KOPT-K1 (cell line): ENCODE measurements around the gene LHX3.

Experiments used
- H3K27ac ChIP-seq: fragments of 200-600 bp; sonication (generic); 2 replicates; pipeline ENCODE4 v1.5.1; 2016; ENCODE audit warnings: antibody characterized with exemption, mild to moderate bottlenecking, low read depth, low read length; ENCODE audit not compliant: poor library complexity, severe bottlenecking
- H3K36me3 ChIP-seq: fragments of 200-600 bp; sonication (generic); 2 replicates; pipeline ENCODE4 v1.5.1; 2017; ENCODE audit warnings: antibody characterized with exemption, mild to moderate bottlenecking, low read length, moderate library complexity; ENCODE audit not compliant: insufficient read depth
- H3K9me3 ChIP-seq: fragments of 200-600 bp; sonication (generic); 2 replicates; pipeline ENCODE4 v1.5.1; 2017; ENCODE audit warnings: antibody characterized with exemption, low read length, mild to moderate bottlenecking; ENCODE audit not compliant: insufficient read depth, poor library complexity, severe bottlenecking

Gene LHX3

GRCh38 chr9:136197930-136198604, 6.9 kb downstream of the LHX3 start:
- Histone ChIP-seq H3K9me3 (no peaks in the 10 kb centered on the region), H3K27ac (no peak overlapping the region), H3K36me3 (no peaks in the 10 kb centered on the region)

GRCh38 chr9:136197084-136197875, 7.6 kb downstream of the LHX3 start:
- Histone ChIP-seq H3K9me3 (no peaks in the 10 kb centered on the region), H3K36me3 (no peaks in the 10 kb centered on the region), H3K27ac (no peak overlapping the region)

- no peaks in the 10 kb centered on the region for H3K36me3 ChIP-seq
- H3K27ac ChIP-seq = no peak overlapping the region
- H3K9me3 ChIP-seq = no peaks in the 10 kb centered on the region
Measured at GRCh38 chr9:136196404-136197083, 8.4 kb downstream of the LHX3 start.

- Histone ChIP-seq H3K36me3 (no peaks in the 10 kb centered on the region), H3K27ac (no peak overlapping the region)
Measured at GRCh38 chr9:136194540-136194939, 10.4 kb downstream of the LHX3 start.

GRCh38 chr9:136193891-136194279, 11.0 kb downstream of the LHX3 start:
- H3K27ac ChIP-seq = no peak overlapping the region
- H3K36me3 ChIP-seq = no peaks in the 10 kb centered on the region
- H3K9me3 ChIP-seq = no peaks in the 10 kb centered on the region

More at GRCh38 chr9:136194540-136194939, 10.4 kb downstream of the LHX3 start:
- H3K9me3 ChIP-seq = no peaks in the 10 kb centered on the region

GRCh38 chr9:136193127-136193890, 11.6 kb downstream of the LHX3 start:
- Histone ChIP-seq H3K9me3 (no peaks in the 10 kb centered on the region), H3K27ac (no peak overlapping the region), H3K36me3 (no peaks in the 10 kb centered on the region)

GRCh38 chr9:136192289-136193126, 12.4 kb downstream of the LHX3 start:
- H3K36me3 ChIP-seq = no peaks in the 10 kb centered on the region
- no peaks in the 10 kb centered on the region for H3K9me3 ChIP-seq
- no peak overlapping the region for H3K27ac ChIP-seq

GRCh38 chr9:136191960-136192286, 13.0 kb downstream of the LHX3 start:
- Histone ChIP-seq H3K27ac (no peak overlapping the region), H3K9me3 (no peaks in the 10 kb centered on the region), H3K36me3 (no peaks in the 10 kb centered on the region)

GRCh38 chr9:136191099-136191959, 13.6 kb downstream of the LHX3 start:
- Histone ChIP-seq H3K27ac (no peak overlapping the region), H3K36me3 (no peaks in the 10 kb centered on the region), H3K9me3 (no peaks in the 10 kb centered on the region)

- H3K36me3 ChIP-seq = no peaks in the 10 kb centered on the region
- no peaks in the 10 kb centered on the region for H3K9me3 ChIP-seq
- H3K27ac ChIP-seq = no peak overlapping the region
Measured at GRCh38 chr9:136190656-136191055, 14.3 kb downstream of the LHX3 start.

GRCh38 chr9:136190237-136190601, 14.7 kb downstream of the LHX3 start:
- H3K9me3 ChIP-seq = no peaks in the 10 kb centered on the region
- no peaks in the 10 kb centered on the region for H3K36me3 ChIP-seq
- no peak overlapping the region for H3K27ac ChIP-seq

GRCh38 chr9:136189394-136190236, 15.3 kb downstream of the LHX3 start:
- Histone ChIP-seq H3K27ac (no peak overlapping the region), H3K9me3 (no peaks in the 10 kb centered on the region), H3K36me3 (no peaks in the 10 kb centered on the region)
